Large intestine (tissue), 3 donors: Measurements from ENCODE around the gene NF2. TPM values are rescaled to one million over a fixed set of nuclear protein-coding genes. Genes with fewer than 3 reads are reported as not detected.
"Not testable (repeated sequence)": the region's sequence is repeated elsewhere in the genome, so short reads cannot be mapped to it uniquely, and the experiment has no call there.

ENCODE experiments used
- DNase-seq, 2 donors: peaks; one replicate each; pipeline versions ENCODE4 v3.0.0 to v3.0.0-alpha.2; 2013
- H3K27ac ChIP-seq: one replicate; pipeline ENCODE4 v1.5.1; 2013; ENCODE audit warnings: low read length
- H3K27me3 ChIP-seq: 2 replicates; pipeline ENCODE4 v1.6.1; 2013; ENCODE audit warnings: low read length; ENCODE audit not compliant: control insufficient read depth, insufficient read depth
- H3K36me3 ChIP-seq: 2 replicates; pipeline ENCODE4 v1.6.1; 2013; ENCODE audit warnings: low read length; ENCODE audit not compliant: control insufficient read depth, insufficient read depth
- H3K4me1 ChIP-seq: one replicate; pipeline ENCODE4 v1.6.1; 2013; ENCODE audit warnings: low read length; ENCODE audit not compliant: control insufficient read depth, insufficient read depth
- H3K4me3 ChIP-seq: one replicate; pipeline ENCODE4 v1.5.1; 2013; ENCODE audit warnings: low read length
- H3K9me3 ChIP-seq: one replicate; pipeline ENCODE4 v1.6.1; 2013; ENCODE audit warnings: mild to moderate bottlenecking, low read depth, low read length, moderate library complexity; ENCODE audit not compliant: control insufficient read depth
- WGBS: methylation state at CpG from one replicate; pipeline ENCODE4 v1.1.5; 2013; ENCODE audit warnings: low lambda C conversion rate; ENCODE audit not compliant: insufficient coverage; 5-methylcytosine and 5-hydroxymethylcytosine counted together
- polyA plus RNA-seq: library from polyadenylated mRNA; unstranded; fragments of 120-200 nt; gene quantifications from one replicate; pipeline ENCODE4 v1.2.1, GENCODE V29; 2013

Gene NF2
- polyA plus RNA-seq, 1 donor: 12.1 TPM

- H3K4me3 ChIP-seq, H3K27me3 ChIP-seq, H3K27ac ChIP-seq, DNase-seq, H3K4me1 ChIP-seq, H3K9me3 ChIP-seq, H3K36me3 ChIP-seq: not testable (repeated sequence)
- no CpG with 5 or more reads among the region's 6 CpGs for WGBS
Observed at GRCh38 chr22:29594447-29594846, 9.0 kb upstream of the NF2 start.

GRCh38 chr22:29596408-29596807 is 7.0 kb upstream of the NF2 start:
- H3K9me3 ChIP-seq: peaks cover 7% of the 10 kb centered on the region
- DNase-seq: no peak
- 100% methylated on average over 2 of the region's 10 CpGs for WGBS
- peaks cover 9% of the 10 kb centered on the region for H3K4me1 ChIP-seq
- H3K27me3 ChIP-seq: no peaks in the 10 kb centered on the region
- no peak overlapping the region for H3K27ac ChIP-seq
- H3K36me3 ChIP-seq: no peaks in the 10 kb centered on the region
- no peak overlapping the region for H3K4me3 ChIP-seq

- not testable (repeated sequence) for H3K4me3 ChIP-seq, H3K36me3 ChIP-seq, DNase-seq, H3K4me1 ChIP-seq, H3K9me3 ChIP-seq, H3K27me3 ChIP-seq
- WGBS: no CpG with 5 or more reads among the region's 57 CpGs
- H3K27ac ChIP-seq: peak overlapping the region; percentile 40
Observed at GRCh38 chr22:29597871-29598683, 5.4 kb upstream of the NF2 start.

GRCh38 chr22:29598684-29599020 is 4.8 kb upstream of the NF2 start:
- Histone ChIP-seq H3K9me3 (peaks cover 7% of the 10 kb centered on the region), H3K4me3 (no peak overlapping the region), H3K27ac (peak overlapping the region; percentile 40), H3K36me3 (no peaks in the 10 kb centered on the region), H3K4me1 (peaks cover 8% of the 10 kb centered on the region), H3K27me3 (no peaks in the 10 kb centered on the region)
- peak in 1 of 2 donors; percentile 69 for DNase-seq
- WGBS: no CpG with 5 or more reads among the region's 3 CpGs

- peaks cover 5% of the 10 kb centered on the region for H3K36me3 ChIP-seq
- peak overlapping the region; percentile 62 for H3K4me3 ChIP-seq
- H3K4me1 ChIP-seq: peaks cover 7% of the 10 kb centered on the region
- DNase-seq: no peak
- WGBS: no CpG with 5 or more reads among the region's 12 CpGs
- H3K27me3 ChIP-seq: no peaks in the 10 kb centered on the region
- H3K9me3 ChIP-seq: no peaks in the 10 kb centered on the region
- H3K27ac ChIP-seq: peak overlapping the region; percentile 86
Observed at GRCh38 chr22:29604076-29604360, 585 bp downstream of the NF2 start.

- Histone ChIP-seq H3K36me3 (peaks cover 5% of the 10 kb centered on the region), H3K27me3 (no peaks in the 10 kb centered on the region), H3K4me1 (peaks cover 7% of the 10 kb centered on the region), H3K4me3 (no peak overlapping the region), H3K9me3 (peaks cover 3% of the 10 kb centered on the region), H3K27ac (no peak overlapping the region)
- DNase-seq: no peak
- no CpG with 5 or more reads among the region's 5 CpGs for WGBS
Observed at GRCh38 chr22:29605527-29605850, 2.1 kb downstream of the NF2 start.

- Histone ChIP-seq H3K9me3 (peaks cover 6% of the 10 kb centered on the region), H3K4me3 (no peak overlapping the region), H3K27ac (no peak overlapping the region), H3K36me3 (peaks cover 5% of the 10 kb centered on the region), H3K27me3 (no peaks in the 10 kb centered on the region), H3K4me1 (peaks cover 7% of the 10 kb centered on the region)
- no peak for DNase-seq
- no CpG with 5 or more reads among the region's 3 CpGs for WGBS
Observed at GRCh38 chr22:29606320-29606719, 2.9 kb downstream of the NF2 start.

- WGBS: 100% methylated on average over 1 of the region's 2 CpGs
- no peak for DNase-seq
- Histone ChIP-seq H3K27ac (no peak overlapping the region), H3K27me3 (no peaks in the 10 kb centered on the region), H3K9me3 (peaks cover 7% of the 10 kb centered on the region), H3K36me3 (peaks cover 5% of the 10 kb centered on the region), H3K4me3 (no peak overlapping the region), H3K4me1 (peaks cover 7% of the 10 kb centered on the region)
Observed at GRCh38 chr22:29607426-29607825, 4.0 kb downstream of the NF2 start.

- no CpG with 5 or more reads among the region's 2 CpGs for WGBS
- Histone ChIP-seq H3K27me3 (no peaks in the 10 kb centered on the region), H3K27ac (no peak overlapping the region), H3K4me1 (peaks cover 7% of the 10 kb centered on the region), H3K9me3 (peaks cover 7% of the 10 kb centered on the region), H3K36me3 (peaks cover 5% of the 10 kb centered on the region), H3K4me3 (no peak overlapping the region)
- DNase-seq: no peak
Observed at GRCh38 chr22:29609139-29609538, 5.7 kb downstream of the NF2 start.

- WGBS: 83% methylated on average over 1 of the region's 1 CpG
- Histone ChIP-seq H3K4me1 (no peaks in the 10 kb centered on the region), H3K27ac (no peak overlapping the region), H3K36me3 (peaks cover 5% of the 10 kb centered on the region), H3K9me3 (peaks cover 7% of the 10 kb centered on the region), H3K27me3 (no peaks in the 10 kb centered on the region), H3K4me3 (no peak overlapping the region)
- DNase-seq: no peak
Observed at GRCh38 chr22:29610780-29611179, 7.3 kb downstream of the NF2 start.

- H3K27me3 ChIP-seq: no peaks in the 10 kb centered on the region
- DNase-seq: no peak
- no CpG with 5 or more reads among the region's 4 CpGs for WGBS
- H3K9me3 ChIP-seq: peaks cover 4% of the 10 kb centered on the region
- H3K4me3 ChIP-seq: no peak overlapping the region
- peaks cover 2% of the 10 kb centered on the region for H3K4me1 ChIP-seq
- no peak overlapping the region for H3K27ac ChIP-seq
- H3K36me3 ChIP-seq: no peaks in the 10 kb centered on the region
Observed at GRCh38 chr22:29615705-29616327, 12.4 kb downstream of the NF2 start.
